HG03025 (cell line): ENCODE data around the gene GPR146.
A peak's percentile ranks its signal among the peaks of the same experiment; 100 is the strongest.

Experiments
- ATAC-seq: cut with Tn5 transposase; IDR thresholded peaks from one replicate; pipeline ENCODE4 v1.9.1; 2021; ENCODE audit warnings: mild to moderate bottlenecking, moderate library complexity; ENCODE audit not compliant: unreplicated experiment, low FRiP score

The GPR146 gene

DNA sequence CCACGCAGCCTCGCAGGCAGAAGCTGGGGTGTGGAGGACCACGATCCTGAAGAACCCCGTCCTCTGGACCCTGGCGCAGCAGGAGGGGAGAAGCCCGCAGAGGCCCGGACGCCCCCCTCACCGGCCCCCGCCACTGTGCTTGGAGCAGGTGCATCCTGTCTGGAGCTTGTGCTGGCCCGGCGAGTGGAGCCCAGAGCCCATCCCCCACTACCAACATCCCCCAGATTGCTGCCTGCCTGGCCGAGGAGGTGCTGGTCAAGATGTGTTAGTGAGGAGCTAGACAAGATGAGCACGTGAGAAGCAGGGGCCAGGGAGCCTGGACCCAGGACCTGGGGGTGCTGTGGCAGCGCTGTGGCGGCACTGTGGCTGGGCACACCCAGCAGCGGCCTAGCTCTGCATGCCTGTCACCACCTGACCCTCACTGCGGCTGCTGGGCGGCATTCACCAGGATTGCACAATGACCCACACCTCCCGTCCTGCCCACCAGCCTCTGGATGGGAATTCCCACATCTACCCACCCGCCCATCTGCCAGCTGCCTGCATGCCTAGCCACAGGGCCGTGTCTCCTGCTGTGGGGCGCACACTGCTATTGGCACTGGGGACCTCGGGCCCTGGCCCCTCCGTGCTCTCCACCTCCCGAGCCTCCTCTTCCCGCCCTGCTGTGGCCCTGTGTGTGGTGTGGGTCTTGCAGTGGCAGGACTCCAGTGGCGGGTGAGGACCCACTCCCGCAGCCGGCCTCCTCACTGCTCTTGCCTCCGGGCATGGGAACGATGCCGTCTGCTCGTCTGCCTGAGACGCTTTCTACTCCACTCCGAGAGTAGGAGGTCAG lies 11.8 kb downstream of the GPR146 start:
- ATAC-seq, result no peak

GRCh38 chr7:1056785-1057410 lies 12.6 kb downstream of the GPR146 start:
- ATAC-seq, result no peak

GRCh38 chr7:1057416-1058291 lies 13.3 kb downstream of the GPR146 start:
- ATAC-seq, result no peak

DNA sequence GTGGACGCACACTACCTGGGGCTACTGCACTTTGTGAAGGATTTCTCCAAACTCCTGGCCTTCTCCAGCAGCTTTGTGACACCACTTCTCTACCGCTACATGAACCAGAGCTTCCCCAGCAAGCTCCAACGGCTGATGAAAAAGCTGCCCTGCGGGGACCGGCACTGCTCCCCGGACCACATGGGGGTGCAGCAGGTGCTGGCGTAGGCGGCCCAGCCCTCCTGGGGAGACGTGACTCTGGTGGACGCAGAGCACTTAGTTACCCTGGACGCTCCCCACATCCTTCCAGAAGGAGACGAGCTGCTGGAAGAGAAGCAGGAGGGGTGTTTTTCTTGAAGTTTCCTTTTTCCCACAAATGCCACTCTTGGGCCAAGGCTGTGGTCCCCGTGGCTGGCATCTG lies 14.0 kb downstream of the GPR146 start:
- ATAC-seq, result no peak

DNA sequence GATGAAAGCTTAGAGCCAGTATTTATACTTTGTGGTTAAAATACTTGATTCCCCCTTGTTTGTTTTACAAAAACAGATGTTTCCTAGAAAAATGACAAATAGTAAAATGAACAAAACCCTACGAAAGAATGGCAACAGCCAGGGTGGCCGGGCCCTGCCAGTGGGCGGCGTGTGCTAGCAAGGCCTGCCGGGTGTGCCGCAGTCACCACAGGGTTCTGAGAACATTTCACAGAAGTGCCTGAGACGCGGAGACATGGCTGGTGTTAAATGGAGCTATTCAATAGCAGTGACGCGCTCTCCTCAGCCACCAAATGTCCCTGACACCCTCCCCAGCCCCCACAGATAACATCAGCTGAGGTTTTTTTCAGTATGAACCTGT lies 14.5 kb downstream of the GPR146 start:
- no peak for ATAC-seq

DNA sequence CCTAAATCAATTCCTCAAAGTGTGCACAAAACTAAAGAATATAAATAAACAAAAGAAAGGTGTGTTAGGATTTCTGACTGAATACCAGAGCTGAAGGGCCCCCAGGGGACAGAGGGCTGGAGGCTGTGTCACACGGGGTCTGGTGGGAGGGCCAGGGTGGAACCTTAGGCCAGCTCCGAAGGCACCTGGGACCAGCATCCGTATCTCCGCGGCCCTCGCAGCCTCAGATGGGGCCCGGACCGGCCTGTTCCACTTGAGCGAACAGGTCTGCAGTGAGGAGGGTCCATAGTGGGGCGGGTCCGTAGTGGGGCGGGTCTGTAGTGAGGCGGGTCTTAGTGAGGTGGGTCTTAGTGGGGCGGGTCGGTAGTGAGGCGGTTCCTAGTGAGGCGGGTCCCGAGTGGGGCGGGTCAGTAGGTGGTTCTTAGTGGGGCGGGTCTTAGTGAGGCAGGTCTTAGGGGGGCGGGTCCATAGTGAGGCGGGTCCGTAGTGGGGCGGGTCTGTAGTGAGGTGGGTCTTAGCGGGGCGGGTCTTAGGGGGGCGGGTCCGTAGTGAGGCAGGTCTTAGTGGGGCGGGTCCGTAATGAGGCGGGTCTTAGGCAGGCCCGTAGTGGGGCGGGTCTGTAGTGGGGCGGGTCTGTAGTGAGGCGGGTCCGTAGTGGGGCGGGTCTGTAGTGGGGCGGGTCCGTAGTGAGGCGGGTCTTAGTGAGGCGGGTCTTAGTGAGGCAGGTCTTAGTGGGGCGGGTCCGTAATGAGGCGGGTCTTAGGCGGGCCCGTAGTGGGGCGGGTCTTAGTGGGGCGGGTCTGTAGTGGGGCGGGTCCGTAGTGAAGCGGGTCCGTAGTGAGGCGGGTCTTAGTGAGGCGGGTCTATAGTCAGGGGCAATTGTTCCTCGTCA lies 15.1 kb downstream of the GPR146 start:
- no peak for ATAC-seq

DNA sequence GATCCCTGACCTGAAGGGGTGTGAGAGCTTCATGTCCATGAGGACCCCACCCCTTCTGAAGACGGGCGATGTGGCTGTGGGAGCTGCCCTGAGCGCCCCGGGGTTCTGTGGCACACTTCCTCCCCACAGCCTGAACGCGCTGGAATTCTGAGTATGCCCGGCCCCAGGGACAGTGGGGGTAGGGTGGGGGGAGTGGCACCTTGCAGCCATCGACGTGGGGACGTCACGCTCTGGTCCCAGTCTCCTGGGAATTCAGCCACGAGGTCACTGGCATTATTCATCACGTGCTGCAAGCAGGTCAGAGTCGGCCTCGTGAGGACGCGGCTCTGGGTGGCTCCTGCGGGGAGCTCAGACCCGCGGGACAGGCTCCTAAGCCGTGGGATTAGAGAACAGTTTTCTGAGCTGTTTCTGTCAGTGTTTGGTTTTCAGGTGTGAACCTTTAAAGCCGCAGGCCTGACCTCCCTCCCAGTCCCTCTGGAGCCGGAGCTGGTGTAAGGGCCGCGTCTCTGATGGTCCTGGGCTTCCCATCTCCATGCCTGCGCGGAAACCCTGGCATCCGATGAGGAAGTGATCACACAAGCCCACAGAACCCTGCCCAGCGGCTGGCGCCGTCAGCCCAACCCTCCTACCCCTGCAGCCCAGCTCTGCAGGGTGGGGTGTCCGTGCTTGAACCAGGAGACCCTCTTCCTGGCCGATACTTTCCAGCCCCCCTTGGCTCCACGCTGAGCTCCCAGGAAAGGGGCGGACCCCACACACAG lies 16.1 kb downstream of the GPR146 start:
- no peak for ATAC-seq

GRCh38 chr7:1061180-1061579 lies 16.8 kb downstream of the GPR146 start:
- ATAC-seq, result no peak

- ATAC-seq, result peak; percentile 48
These were observed 18.2 kb downstream of the GPR146 start for GRCh38 chr7:1062296-1063294.

DNA sequence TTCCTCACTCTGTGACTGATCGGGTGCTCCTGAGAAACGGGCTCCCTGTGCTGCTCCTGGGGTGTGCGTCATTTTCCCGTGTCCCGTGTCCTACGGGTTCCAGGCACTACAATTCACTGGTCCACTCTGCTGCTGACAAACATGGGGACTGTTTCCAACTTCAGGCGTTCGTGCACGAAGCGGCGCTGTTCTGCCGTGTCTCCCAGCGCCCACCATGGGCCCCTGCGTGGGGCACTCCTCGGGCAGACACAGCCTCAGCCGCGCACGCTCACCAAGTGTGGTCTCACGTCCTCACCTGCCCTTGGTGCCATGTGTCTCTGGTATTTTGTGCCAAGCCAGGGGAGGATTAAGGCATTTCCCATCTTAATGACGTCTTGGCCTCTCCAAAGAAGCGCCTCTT lies 19.0 kb downstream of the GPR146 start:
- ATAC-seq, result no peak

DNA sequence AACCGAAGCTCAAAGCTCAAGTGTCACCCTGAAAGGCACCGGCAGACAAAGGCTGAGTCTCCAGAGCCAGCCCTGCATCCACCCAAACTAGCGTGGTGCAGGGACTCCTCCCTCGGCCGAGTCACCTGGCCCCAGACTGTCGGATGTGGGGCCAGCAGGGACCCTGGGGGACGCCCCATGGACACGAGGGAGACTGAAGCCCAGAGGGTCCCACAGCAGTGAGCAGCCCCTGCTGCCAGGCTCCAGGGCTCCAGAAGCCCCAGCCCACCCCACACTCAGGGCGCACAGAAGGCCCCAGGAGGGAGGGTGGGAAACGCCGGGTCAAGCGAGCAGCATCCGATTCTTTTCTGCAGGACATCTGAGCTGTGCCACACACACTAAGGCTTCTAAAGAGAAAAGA lies 20.2 kb downstream of the GPR146 start:
- ATAC-seq, result no peak

GRCh38 chr7:1065263-1065584 lies 20.9 kb downstream of the GPR146 start:
- no peak for ATAC-seq

GRCh38 chr7:1065585-1066241 lies 21.4 kb downstream of the GPR146 start:
- ATAC-seq, result peak; percentile 58

DNA sequence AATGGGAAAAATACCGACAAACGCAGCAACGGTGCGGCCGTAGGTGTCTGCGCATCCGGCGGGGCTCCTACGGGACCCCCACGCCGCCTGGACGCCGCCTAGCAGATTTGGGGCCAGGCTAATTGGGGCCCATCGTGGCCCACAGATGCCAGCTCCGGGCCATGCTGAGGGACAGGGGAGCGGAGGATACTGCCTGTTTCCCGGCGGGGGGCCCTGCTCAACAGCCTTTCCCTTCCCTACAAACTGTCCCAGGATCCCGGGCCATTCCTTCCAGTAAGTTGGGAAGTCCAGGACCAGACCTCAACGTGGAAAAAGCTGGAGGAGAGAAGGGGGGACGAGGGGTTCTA lies 21.9 kb downstream of the GPR146 start:
- ATAC-seq, result no peak

- no peak for ATAC-seq
These were observed 23.7 kb downstream of the GPR146 start for GRCh38 chr7:1068013-1068412.

DNA sequence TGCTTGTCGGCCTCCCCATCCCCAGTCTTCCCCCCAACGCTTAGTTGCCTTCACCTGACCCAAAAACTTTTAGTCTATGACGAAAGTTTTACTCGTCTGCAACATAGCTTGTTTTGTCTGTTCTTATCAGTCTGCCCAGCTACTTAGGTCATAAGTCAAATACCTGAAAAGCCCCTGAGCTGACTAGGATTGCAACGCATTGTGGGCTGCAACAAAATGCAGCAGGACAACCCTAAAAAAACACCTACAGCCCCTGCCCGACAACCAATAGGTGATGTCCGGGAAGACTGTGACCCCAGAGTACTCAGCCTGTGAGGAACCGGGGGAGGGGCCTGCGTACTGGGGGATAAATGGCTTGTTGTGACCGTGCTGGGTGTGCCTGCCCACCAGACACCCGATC lies 24.3 kb downstream of the GPR146 start:
- no peak for ATAC-seq

GRCh38 chr7:1070544-1071011 lies 26.2 kb downstream of the GPR146 start:
- ATAC-seq, result no peak

- ATAC-seq, result no peak
These were observed 27.4 kb downstream of the GPR146 start for GRCh38 chr7:1071731-1072254.
